ENCODE results near the gene PTGDR2. TPM values are rescaled to one million over a fixed set of nuclear protein-coding genes. Genes with fewer than 3 reads are reported as not detected.

PTGDR2 gene
- total RNA-seq, 1 experiment from 2014 or later = 0.12 TPM

- no peak overlapping the region for H3K4me2 ChIP-seq (ENCODE audit: low read length)
- TF ChIP-seq TCF7L2 (IDR thresholded peaks at IDR 0.05; ENCODE audit: borderline replicate concordance, extremely low read depth, insufficient read depth, insufficient read length) (no peak), CEBPB (IDR thresholded peaks at IDR 0.05; ENCODE audit: low read depth) (no peak), EZH2phosphoT487 (IDR thresholded peaks at IDR 0.05; ENCODE audit: borderline replicate concordance) (no peak), FOSL1 (IDR thresholded peaks at IDR 0.05; ENCODE audit: low read depth) (no peak), ELF1 (IDR thresholded peaks at IDR 0.05; ENCODE audit: borderline replicate concordance, low read depth) (no peak), CTCF (IDR thresholded peaks at IDR 0.05 in 2 of 3, conservative IDR thresholded peaks at IDR 0.05 in 1 of 3; ENCODE audit: borderline replicate concordance in 1 of 3, insufficient read depth in 1 of 3, low read depth in 2 of 3, low read length in 2 of 3) (no peak), SRF (IDR thresholded peaks at IDR 0.05; ENCODE audit: low read depth) (no peak), EZH2 (IDR thresholded peaks at IDR 0.05) (no peak), REST (IDR thresholded peaks at IDR 0.05; ENCODE audit: low read depth) (no peak), RAD21 (IDR thresholded peaks at IDR 0.05; ENCODE audit: low read depth) (no peak), EGR1 (IDR thresholded peaks at IDR 0.05; ENCODE audit: low read depth) (no peak), SIN3A (IDR thresholded peaks at IDR 0.05; ENCODE audit: low read depth) (no peak), SP1 (IDR thresholded peaks at IDR 0.05; ENCODE audit: low read depth) (no peak)
- no TSS peak for BruUV-seq (replicated peaks)
- CTCF ChIA-PET = no interaction called here
- H3K79me2 ChIP-seq (ENCODE audit: insufficient read depth, low read length) = no peaks in the 10 kb centered on the region
- peaks cover 14% of the 10 kb centered on the region; the same call in 1 of the 2 replicates for H3K27me3 ChIP-seq (ENCODE audit: insufficient read depth, low read length)
- H3K4me3 ChIP-seq (replicated peaks in 1 of 2; ENCODE audit: low read depth in 1 of 2, low read length in 2 of 2) = no peak overlapping the region
- H3K9ac ChIP-seq (ENCODE audit: low read length) = no peak overlapping the region
- no peaks in the 10 kb centered on the region for H3K9me3 ChIP-seq (ENCODE audit: control insufficient read depth in 1 of 2, insufficient read depth in 1 of 2, low read depth in 1 of 2, low read length in 2 of 2)
- H3K4me1 ChIP-seq (ENCODE audit: control insufficient read depth in 1 of 2, insufficient read depth in 2 of 2, low read length in 2 of 2) = peaks cover 0 to 5% of the 10 kb centered on the region in 2 experiments; a peak in 2 of 4 replicates
- ATAC-seq = no peak
- POLR2A ChIA-PET = no interaction called here
- no peak for DNase-seq (ENCODE audit: low read depth, low spot score)
- H4K20me1 ChIP-seq (ENCODE audit: insufficient read depth) = no peaks in the 10 kb centered on the region
- no peaks in the 10 kb centered on the region for H3K9me2 ChIP-seq (ENCODE audit: insufficient read depth)
- H3K36me3 ChIP-seq (ENCODE audit: control insufficient read depth in 1 of 2, insufficient read depth in 2 of 2, low read length in 2 of 2) = no peaks in the 10 kb centered on the region
- no peak overlapping the region for H3K27ac ChIP-seq (ENCODE audit: low read depth, low read length)
- no peak overlapping the region for H2AFZ ChIP-seq (ENCODE audit: low read depth, low read length, poor library complexity, severe bottlenecking)
- intact Hi-C loops (cut with micrococcal nuclease) = no loop called here
- RAD21 ChIA-PET (ENCODE audit: low non-redundant PET in 1 of 2, low total read pairs in 2 of 2, uncharacterized antibody in 2 of 2, unreplicated experiment in 2 of 2) = no interaction called here
Measured at GRCh38 chr11:60835534-60835846, 20.3 kb downstream of the PTGDR2 start.

Data from HCT116 (cell line).